ENCODE data around the gene TFAP2A.

Gene TFAP2A

GRCh38 chr6:10395704-10396546 is 18.9 kb downstream of the TFAP2A start:
- TF ChIP-seq, protein P1, sequence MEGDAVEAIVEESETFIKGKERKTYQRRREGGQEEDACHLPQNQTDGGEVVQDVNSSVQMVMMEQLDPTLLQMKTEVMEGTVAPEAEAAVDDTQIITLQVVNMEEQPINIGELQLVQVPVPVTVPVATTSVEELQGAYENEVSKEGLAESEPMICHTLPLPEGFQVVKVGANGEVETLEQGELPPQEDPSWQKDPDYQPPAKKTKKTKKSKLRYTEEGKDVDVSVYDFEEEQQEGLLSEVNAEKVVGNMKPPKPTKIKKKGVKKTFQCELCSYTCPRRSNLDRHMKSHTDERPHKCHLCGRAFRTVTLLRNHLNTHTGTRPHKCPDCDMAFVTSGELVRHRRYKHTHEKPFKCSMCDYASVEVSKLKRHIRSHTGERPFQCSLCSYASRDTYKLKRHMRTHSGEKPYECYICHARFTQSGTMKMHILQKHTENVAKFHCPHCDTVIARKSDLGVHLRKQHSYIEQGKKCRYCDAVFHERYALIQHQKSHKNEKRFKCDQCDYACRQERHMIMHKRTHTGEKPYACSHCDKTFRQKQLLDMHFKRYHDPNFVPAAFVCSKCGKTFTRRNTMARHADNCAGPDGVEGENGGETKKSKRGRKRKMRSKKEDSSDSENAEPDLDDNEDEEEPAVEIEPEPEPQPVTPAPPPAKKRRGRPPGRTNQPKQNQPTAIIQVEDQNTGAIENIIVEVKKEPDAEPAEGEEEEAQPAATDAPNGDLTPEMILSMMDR (conservative IDR thresholded peaks at IDR 0.05): no peak
- TF ChIP-seq ZFX (IDR thresholded peaks at IDR 0.05): no peak
- H3K27ac ChIP-seq: no peak overlapping the region

DNA sequence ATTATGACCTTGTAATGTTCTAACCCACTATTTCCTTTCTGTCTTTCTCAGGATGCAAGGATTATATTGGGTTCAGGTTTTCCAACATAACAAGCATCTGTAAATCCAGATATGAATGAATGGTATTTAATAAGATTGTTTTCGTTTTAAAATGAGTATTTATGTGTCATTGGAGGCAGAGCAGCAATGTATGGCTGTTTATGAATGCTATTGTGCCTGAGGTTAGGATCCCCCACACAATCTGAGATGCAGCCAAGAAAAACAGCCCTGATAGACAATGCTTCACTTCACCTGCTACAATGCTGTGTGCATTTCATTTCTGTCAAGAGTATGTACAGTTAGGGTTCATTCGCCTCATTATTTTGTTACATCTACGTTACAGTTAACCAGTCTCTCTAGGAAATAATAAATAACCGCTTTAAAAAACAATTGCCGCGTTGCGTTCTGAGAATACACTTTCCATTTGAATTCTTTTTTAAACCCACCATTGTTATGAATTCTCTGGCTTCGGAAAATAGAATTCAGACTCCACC is 19.6 kb downstream of the TFAP2A start:
- TF ChIP-seq, protein P1 (conservative IDR thresholded peaks at IDR 0.05): no peak
- TF ChIP-seq ZFX (IDR thresholded peaks at IDR 0.05): no peak
- no peak overlapping the region for H3K27ac ChIP-seq

GRCh38 chr6:10393544-10394225 is 21.2 kb downstream of the TFAP2A start:
- TF ChIP-seq ZFX (IDR thresholded peaks at IDR 0.05): no peak
- TF ChIP-seq, protein P1 (conservative IDR thresholded peaks at IDR 0.05): no peak
- H3K27ac ChIP-seq: no peak overlapping the region

GRCh38 chr6:10391799-10392198 is 23.1 kb downstream of the TFAP2A start:
- TF ChIP-seq, protein P1 (conservative IDR thresholded peaks at IDR 0.05): no peak
- TF ChIP-seq ZFX (IDR thresholded peaks at IDR 0.05): no peak
- no peak overlapping the region for H3K27ac ChIP-seq

- no peak for TF ChIP-seq ZFX (IDR thresholded peaks at IDR 0.05)
- TF ChIP-seq, protein P1 (conservative IDR thresholded peaks at IDR 0.05): no peak
These were observed 23.6 kb downstream of the TFAP2A start for GRCh38 chr6:10391299-10391630.

DNA sequence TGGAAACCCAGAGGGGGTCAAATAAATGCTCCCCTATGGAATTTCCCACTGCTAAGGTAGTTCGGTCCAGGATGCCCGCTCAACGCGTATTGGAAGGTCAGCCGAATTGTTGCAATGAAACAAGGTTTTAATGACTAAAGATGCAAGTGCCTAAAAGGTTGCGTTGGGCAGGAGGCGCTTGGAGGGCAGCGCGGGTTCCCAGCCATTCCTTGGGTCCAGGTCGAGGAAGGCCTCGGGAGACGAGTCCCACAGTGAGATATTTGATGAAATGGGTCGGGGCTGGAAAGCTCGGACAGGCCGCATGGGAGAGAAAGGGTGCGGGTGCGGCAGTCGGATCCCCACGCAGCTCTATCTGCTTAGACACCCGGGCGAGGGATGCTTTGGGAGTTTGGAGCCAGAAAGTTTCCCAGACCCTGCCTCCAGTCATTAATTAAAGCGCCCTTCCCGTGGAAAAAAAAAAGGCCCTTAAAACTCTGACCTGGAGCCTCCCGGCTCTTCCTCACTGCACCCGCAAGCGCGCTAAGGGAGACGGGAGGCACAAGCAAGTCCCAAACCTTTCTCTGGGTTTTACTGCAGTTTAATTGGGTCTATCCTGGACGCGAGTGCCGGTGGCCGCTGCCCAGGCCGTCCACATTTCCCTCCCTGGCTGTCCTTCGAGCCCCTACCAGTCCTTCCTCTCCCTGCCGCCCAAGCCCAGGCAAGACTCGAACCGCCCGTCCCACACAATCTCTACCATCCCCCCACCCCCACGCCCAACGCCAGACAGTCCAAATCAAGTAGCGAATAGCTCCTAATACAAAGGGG is 24.2 kb downstream of the TFAP2A start:
- no peak overlapping the region for H3K27ac ChIP-seq
- no peak for TF ChIP-seq ZFX (IDR thresholded peaks at IDR 0.05)
- TF ChIP-seq, protein P1 (conservative IDR thresholded peaks at IDR 0.05): no peak

More at GRCh38 chr6:10391299-10391630, 23.6 kb downstream of the TFAP2A start:
- no peak overlapping the region for H3K27ac ChIP-seq
